Embryonic facial prominence (tissue), 1 donor: ENCODE measurements around the gene FAM13C.
"Not testable (repeated sequence)": the region's sequence is repeated elsewhere in the genome, so short reads cannot be mapped to it uniquely, and the experiment has no call there.

Experiments
- DNase-seq: peaks from one replicate; pipeline ENCODE4 v3.0.0-alpha.2; 2016; ENCODE audit errors: extremely low spot score

The FAM13C gene

DNA sequence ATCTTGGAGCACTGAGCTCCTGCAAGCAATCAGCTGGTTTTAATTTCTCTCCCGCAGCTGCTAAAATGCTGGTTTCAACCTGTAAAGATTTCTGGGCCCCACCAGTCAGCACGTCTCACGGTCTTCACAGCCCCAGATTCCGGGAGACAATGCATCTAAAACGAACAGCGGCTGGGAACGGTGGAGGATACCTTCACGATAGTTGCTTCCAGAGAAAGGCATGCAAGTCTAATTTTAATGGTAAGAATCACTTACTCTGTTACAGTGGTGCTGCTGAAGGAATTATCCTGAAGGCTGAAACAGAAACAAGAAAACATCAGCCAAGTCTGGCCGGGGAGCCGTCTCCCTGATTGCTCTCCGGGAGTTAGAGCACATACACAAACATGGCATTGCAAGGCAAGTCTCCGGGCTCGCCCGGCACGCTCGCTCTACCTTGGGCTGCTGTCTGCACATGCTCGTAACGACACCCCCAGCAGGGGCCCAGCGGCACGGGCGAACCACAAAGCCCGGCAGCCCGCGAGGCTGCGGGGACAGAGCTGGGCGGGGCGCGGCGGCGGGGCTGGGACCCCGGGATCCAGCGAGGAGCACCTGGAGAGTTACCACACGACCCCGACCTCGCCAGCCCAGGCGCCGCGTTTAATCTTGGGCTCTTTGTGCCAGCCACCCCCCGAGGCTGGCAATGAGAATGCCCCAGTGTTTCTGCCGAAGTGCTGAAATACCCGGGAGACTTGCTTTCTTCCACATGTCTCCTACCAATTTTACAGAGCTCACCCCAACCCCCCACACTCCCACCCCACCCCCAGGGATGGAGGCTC, at the start of gene FAM13C:
FAM13C (minus strand) TSS at position 406 of the 815 bp plus-strand sequence; CDS start at position 317, 89 bp downstream.
- DNase-seq: peak; percentile 59

DNA sequence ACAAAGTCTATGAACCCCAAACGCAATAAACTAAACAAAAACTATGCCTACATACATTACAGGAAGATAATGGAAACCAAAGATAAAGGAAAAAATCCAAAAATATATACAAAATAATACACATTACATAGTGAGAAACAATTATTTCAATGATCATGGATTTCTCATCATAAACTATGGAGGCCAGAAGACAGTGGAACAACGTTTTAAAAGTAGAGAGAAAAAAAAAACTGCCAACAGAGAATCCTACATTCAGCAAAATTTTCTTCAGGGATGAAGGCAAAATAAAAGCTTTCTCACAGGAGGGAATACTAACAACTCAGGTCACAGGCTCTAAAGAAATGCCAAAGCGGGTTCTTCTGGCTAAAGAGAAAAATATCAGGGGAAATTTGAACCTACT, 42.9 kb upstream of the FAM13C start:
- DNase-seq: no peak

DNA sequence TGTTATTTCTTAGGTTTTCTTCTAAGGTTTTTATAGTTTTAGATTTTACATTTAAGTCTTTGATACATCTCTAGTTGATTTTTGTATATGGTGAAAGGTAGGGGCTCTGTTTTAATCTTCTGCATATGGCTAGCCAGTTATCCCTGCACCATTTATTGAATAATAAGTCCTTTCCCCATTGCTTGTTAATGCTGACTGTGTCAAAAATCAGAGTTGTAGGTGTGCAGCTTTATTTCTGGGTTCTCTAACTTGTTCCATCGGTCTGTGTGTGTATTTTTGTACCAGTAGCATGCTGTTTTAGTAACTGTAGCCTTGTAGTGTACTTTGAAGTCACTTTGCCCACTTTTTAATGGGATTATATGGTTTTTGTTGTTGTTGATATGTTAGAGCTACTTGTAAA, 37.9 kb upstream of the FAM13C start:
- no peak for DNase-seq

DNA sequence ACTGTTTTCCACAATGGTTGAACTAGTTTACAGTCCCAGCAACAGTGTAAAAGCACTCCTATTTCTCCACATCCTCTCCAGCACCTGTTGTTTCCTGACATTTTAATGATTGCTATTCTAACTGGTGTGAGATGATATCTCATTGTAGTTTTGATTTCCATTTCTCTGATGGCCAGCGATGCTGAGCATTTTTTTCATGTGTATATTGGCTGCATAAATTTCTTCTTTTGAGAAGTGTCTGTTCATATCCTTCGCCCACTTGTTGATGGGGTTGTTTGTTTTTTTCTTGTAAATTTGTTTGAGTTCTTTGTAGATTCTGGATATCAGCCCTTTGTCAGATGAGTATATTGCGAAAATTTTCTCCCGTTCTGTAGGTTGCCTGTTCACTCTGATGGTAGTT, 37.0 kb upstream of the FAM13C start:
- not testable (repeated sequence) for DNase-seq

DNA sequence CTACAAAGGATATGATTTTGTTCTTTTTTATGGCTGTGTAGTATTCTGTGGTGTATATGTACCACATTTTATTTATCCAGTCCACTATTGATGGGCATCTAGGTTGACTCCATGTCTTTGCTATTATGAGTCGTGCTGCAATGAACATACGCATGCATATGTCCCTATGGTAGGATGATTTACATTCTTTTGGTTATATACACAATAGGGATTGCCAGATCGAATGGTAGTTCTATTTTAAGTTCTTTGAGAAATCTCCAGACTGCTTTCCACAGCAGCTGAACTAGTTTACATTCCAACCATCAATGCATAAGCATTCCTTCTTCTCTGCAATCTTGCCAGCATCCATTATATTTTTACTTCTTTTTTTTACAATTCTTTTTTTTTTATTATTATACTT, 35.6 kb upstream of the FAM13C start:
- no peak for DNase-seq

DNA sequence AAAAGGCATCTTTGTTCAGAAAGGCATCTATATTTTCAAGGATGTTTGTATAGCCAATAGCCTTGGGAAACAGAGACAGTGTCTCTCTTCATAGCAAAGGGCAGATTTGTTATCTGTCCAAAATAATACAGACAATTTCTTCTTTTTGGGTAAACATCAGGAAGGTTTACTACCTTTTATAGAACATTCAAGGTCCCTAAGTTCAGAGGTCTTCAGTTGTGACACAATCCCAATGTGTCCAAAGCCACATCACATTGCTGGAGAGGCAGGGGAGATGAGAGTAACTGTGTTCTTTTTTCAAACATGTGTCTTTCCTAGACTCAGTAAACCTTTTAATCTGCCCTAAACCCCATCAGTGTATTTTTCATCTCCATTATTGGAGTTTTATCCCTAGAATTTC, 33.6 kb upstream of the FAM13C start:
- no peak for DNase-seq

DNA sequence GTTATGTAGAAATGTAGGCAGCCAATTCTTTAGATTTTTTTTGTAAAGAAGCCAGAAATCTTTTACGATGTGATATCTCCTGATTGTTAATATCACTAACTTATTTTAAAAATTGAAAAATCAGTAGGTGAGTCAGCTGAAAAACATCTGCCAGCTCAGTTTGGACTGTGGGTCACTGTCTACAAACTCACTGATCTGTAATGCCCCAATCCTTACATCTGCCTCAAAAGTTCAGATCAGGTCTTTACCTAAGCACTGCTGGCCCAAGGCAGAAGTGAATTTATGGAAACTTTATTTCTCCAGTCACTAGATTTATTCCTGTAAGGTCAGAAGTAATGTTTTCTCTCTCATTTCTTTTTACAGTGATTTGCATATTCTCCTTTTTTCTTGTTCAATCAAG, 31.0 kb upstream of the FAM13C start:
- DNase-seq: no peak

DNA sequence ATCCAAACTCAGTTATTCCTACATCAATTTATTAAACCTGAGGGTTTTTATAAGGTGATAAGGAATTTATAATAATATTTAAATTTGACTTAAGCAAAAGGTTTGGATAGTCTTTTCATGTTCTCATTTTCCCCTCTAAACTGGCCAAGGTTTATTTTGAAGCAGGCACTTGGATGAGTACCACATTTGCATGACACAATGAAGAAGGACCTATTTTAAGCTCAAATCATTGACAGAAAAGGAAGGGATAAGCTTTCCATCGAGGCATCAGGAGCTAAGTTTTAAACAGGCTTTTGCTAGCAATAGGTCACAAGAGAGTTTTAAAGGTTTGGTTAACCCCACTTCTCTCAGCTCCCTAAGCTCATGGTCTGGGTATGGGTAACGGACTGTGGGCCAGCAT, 28.7 kb upstream of the FAM13C start:
- DNase-seq: no peak

DNA sequence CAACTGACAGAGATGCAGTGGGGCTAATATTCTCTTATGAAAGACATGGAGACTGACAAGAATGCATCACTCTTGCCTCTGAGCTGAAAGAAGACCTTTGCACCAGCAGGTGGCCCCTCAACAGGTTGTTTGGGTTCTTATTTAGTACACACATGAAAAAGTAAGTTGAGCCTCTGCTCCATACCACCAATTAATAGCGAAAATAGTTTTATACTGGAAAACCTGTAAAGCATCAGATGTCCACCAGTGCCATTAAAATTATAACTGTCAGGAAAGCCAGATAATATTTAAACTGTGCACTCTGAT, 26.3 kb upstream of the FAM13C start:
- DNase-seq: no peak

DNA sequence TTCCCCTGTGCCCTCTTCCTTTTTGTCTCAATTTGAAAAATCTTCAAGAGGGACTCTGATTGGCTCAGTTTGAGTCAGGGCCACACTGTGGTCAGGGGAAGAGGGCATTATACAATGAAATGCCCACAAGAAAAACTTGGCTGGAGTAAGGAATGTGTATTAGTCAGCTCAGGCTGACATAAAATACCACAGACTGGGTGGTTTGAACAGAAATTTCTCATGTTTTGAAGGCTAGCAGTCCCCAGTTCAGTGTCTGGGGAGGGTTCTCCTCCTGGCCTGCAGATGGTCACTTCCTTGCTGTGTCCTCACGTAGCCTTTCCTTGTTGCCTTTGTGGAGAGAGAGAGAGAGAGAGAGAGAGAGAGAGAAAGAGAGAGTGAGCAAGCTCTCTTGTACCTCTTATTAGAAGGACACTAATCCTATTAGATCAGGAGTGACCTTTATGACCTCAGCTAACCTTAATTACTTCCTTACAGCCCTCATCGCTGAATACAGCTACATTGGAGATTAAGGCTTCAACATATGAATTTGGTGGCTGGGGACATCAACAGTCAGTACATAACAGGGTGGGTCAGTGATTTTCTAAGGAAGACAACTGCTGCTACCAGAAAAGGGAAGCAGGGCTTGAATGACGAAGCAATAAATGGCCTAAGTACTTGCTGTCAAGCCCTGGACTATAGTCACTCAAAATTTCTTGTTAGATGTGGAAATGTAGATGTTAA, 25.8 kb upstream of the FAM13C start:
- no peak for DNase-seq

DNA sequence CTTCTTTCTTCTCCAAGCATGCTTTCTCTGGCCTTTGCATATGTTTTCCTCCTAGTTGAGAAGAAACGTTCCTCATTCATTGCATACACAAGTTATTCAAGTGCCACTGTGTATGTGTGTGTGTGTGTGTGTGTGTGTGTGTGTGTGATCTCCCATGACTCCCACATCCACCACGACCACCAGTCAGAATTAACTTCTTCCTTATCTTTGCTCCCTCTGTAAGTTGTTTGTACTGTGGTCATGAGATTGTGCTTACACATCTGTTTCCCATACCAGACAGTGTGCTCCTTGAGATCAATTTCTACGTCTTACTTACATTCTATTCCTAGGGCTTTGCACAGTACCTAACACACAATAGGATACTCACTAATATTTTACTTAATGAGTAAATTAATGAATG, 22.4 kb upstream of the FAM13C start:
- DNase-seq: no peak

DNA sequence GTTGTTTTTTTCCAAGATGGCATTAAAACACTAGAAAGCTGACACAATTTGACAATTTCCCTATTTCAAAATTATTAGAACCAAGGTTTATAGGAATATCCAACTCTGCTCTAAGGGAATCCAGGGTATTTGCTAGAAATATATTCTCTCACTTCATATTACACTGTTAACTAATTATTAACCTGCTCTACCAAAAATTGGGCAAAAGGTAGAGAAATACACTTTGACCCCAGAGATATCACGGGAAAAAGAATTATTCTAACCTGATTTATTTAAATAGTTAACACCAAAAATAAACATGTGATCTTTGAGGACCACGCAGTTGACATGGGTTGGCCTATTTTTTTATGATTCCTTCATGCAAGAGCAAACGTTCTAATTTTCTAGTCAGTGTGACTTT, 21.6 kb upstream of the FAM13C start:
- no peak for DNase-seq

DNA sequence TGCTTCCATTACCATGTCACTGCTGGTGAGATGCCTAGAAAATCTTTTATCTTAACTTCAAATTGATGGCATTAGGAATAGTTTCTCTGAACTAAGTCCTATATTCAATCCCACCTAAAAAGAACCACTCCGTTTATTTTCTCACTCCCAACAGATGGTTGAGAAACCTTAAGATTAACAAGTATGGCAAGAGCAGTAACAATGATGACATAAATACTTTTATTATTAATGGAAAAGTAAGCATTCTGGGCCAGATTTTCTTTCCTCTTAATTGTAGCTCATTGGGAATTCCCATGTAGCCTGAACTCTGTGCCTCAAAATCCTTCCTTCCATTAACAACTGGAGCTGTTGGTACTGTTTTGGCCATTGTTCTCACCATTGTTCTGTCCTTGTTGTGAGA, 21.1 kb upstream of the FAM13C start:
- DNase-seq: no peak

DNA sequence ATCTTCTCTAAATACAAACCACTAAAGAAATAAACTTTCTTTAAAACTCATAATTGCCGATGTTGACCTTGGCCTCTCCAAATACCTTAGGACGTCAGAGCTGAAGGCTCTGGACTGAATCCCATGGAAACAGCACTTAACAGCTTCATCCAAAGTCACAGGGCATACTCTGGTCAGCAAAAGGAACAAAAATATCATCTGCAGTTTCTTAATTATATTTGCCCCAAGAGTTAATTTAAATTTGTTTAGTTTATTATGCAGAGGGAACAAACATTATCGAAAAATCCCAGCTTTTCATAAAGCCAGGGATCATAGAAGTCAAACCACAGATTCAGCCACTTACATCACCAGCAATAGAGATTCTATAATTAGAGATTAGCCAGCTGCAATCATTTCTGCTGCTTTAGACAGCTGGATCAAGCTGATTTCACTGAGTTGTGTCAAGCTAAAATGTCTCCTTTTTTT, 20.5 kb upstream of the FAM13C start:
- DNase-seq: no peak

DNA sequence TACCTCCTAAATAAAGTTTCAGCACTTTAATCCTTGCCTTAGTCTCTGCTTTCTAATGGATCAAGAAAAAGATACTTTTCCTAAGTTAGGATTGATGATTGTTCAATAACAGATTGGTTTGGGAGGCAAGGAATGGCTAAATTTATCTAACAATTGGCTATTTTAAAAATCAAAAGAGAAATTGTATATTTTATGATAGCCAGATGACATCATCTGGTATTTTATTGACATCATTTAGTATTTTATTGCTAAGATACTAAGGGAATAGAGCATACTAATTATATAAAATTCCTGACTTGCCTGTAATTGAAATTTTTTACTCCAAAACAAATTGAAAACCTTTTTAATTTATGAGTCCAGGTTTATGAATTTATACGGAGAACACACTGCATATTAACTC, 19.3 kb upstream of the FAM13C start:
- DNase-seq: no peak

DNA sequence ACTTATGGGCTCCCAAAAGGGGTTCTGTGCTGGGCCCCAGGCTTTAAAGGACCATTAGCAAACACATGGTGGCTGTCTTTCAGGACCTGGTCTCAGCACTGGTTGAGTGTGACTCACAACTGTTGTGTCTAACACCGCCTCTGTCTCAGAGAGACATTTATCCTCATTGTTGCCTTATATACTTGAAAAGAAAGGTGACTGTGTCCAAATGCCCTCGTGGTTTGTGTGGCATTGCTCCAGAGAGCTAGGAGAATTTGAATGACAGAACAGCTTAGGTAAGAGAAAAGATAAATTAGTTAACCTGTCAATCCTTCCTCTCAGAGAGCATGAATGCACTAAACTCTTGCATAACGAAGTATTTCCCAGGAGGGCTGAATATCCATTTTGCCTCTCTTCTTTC, 14.5 kb upstream of the FAM13C start:
- DNase-seq: no peak

DNA sequence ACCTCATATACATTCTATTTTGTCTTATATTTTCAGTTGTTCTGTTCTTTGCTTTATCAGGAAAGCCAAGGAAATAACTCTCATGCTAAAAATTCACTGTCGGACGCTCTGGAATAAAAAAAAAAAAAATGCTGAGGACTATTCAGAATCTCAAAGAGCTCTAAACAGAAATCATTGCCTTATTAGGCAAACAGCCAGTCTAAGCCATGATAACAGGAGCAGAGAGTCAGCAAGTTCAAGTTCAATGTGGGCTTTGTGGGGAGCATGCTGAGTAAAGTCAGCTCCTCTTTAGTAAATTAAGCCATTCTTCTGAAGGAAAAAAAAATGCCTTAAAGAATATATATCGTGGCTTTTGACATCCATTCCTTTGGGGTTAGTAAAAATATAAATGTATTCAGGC, 13.6 kb upstream of the FAM13C start:
- no peak for DNase-seq

DNA sequence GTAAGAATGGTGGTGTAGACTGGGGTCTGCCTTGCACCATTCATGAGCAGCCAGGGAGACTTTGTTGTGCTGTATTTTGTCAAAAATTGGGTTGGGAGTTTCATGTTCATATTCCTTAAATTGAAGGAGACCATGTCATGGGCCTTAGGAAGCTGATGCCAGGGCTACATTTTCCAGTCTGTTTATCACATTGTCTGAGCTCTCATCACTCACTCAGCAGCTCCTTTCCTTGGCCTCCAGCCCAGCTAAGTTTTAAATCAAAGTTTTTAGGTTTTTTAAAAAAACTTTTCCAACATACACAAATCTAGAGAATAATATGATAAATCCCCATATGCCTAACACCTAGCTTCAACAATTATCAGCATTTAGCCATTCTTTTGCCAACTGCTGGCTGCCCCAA, 12.6 kb upstream of the FAM13C start:
- DNase-seq: no peak

DNA sequence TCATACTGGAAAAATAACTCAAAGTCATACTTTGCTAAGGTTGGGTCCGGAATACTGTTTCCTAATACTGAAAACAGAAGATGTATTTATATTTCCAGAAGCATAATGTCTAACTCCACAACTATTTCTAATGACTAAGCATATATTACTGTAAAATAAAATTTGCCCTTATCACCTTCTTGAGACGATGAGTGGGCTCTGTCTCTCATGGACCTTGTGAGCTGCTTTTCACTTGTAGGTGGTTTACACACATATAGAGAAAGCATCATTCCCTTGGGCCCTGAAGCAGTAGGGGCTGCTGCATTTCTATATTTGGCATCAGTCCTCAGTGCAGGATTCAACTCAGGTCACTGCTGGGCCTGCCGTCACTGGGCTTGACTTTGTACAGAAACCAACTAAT, 10.7 kb upstream of the FAM13C start:
- DNase-seq: no peak

DNA sequence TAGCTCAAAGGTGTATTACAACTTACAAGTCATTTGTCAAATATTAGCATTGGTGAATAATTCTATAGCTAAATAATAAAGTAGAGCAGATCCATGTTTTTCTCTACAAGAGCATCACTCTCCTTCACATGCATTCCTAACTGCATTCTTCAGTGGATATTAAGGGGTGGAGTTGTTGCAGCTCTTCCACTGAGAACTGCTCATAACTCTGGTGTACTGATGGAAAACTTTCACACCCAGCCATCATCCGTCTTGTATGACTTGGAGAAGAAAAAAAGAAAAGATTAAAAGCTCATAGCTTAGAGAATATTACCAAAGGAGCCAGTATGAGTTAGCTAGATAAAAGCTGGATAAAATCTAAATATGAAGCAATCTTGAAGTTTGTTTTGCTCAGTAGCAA, 10.2 kb upstream of the FAM13C start:
- DNase-seq: no peak

DNA sequence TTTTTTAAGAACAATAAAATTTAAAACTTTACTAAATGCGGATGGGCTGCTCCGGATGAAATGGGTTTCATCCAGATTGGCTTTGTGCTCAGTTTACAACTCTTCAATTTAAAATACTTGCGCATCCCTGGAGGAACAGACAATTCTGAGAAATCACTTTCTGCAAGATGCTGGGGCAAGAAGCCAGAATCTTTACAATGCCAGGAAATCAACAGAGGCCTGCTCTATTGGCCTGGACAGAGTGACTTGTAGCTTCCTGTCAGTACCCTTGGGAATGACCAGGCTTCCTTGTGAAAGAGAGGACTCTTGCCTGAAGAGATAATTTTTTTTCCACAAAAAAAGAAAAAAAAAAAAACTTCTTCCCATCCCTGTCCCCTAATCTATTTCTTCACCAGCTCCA, 3.9 kb upstream of the FAM13C start:
- DNase-seq: no peak

DNA sequence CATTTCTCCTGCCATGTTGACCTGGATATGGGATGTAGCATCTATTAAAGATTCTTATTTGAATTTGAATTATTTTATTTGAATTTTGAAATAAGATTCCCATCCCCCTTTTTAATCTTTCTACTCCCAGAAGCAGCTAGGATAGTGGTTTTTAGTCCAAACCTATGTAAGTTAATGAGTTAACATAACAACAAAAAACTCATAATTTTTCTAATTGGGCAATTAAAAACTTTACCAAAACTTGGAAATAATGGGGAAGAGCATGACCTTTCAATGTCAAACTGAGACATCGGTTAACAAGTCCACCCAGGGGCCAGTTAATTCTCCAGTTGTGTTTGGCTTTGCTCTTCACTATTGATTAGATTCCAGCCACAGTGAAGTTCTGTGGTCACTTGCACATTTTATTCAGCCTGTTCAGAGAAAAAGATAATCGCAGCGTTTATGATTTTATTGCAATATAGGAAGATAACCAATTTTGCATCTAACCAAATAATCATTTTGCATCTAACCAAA, 1.2 kb upstream of the FAM13C start:
- no peak for DNase-seq

DNA sequence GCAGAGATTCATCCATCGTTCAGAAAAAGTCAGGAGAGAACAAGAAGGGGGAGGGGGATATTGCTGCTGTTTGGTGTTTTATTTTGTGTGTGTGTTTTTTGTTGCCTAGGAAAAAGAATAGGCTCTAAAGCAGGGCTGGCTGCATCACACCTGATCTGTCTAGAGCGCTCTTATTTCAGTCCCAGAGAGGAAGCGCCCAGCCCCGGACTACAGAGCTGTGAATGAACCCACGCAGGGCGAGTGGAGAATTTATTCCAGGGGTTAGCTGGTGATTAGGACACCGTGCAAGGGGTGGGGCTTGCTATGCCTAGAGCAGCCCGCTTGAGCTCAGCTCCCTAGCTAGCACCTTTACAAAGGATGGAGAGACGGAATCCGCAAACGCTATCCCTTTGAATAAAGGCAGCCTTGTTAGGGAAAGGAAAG, 621 bp upstream of the FAM13C start:
- DNase-seq: peak; percentile 59
